Central memory CD4-positive, alpha-beta T cell (primary cell): ENCODE data around the gene MEGF11.

ENCODE experiments used
- DNase-seq: peaks from one replicate; pipeline ENCODE4 v3.0.0; 2022

MEGF11 gene

GRCh38 chr15:66238318-66238717, 15.2 kb downstream of the MEGF11 start:
- DNase-seq: no peak

- DNase-seq: no peak
Observed at GRCh38 chr15:66237513-66238235, 15.9 kb downstream of the MEGF11 start.

GRCh38 chr15:66236806-66237375, 16.7 kb downstream of the MEGF11 start:
- DNase-seq: no peak

GRCh38 chr15:66235866-66236265, 17.7 kb downstream of the MEGF11 start:
- DNase-seq: no peak

- DNase-seq: no peak
Observed at GRCh38 chr15:66234798-66235197, 18.8 kb downstream of the MEGF11 start.

- DNase-seq: no peak
Observed at GRCh38 chr15:66233487-66234415, 19.8 kb downstream of the MEGF11 start.

- DNase-seq: no peak
Observed at GRCh38 chr15:66232267-66232625, 21.3 kb downstream of the MEGF11 start.

GRCh38 chr15:66231394-66232266, 21.9 kb downstream of the MEGF11 start:
- DNase-seq: no peak

- DNase-seq: no peak
Observed at GRCh38 chr15:66229790-66230465, 23.6 kb downstream of the MEGF11 start.

GRCh38 chr15:66228807-66229735, 24.5 kb downstream of the MEGF11 start:
- DNase-seq: no peak

- DNase-seq: no peak
Observed at GRCh38 chr15:66226736-66227135, 26.8 kb downstream of the MEGF11 start.

- no peak for DNase-seq
Observed at GRCh38 chr15:66225656-66226274, 27.8 kb downstream of the MEGF11 start.

GRCh38 chr15:66224946-66225345, 28.6 kb downstream of the MEGF11 start:
- DNase-seq: no peak

GRCh38 chr15:66222273-66223198, 31.0 kb downstream of the MEGF11 start:
- DNase-seq: no peak

- DNase-seq: no peak
Observed at GRCh38 chr15:66221126-66221525, 32.4 kb downstream of the MEGF11 start.

GRCh38 chr15:66220601-66221000, 32.9 kb downstream of the MEGF11 start:
- DNase-seq: no peak

GRCh38 chr15:66219339-66219738, 34.2 kb downstream of the MEGF11 start:
- DNase-seq: no peak

- DNase-seq: no peak
Observed at GRCh38 chr15:66216806-66217205, 36.7 kb downstream of the MEGF11 start.

- no peak for DNase-seq
Observed at GRCh38 chr15:66215811-66216210, 37.7 kb downstream of the MEGF11 start.
